Thyroid gland (tissue), 4 donors: ENCODE results near the gene AAMP. TPM values are rescaled to one million over a fixed set of nuclear protein-coding genes. Genes with fewer than 3 reads are reported as not detected.

Experiments
- DNase-seq, 2 donors: peaks; one replicate each; pipeline ENCODE4 v3.0.0-alpha.2; 2019
- H3K27ac ChIP-seq, 3 donors: fragments of 200-600 bp; sonication (generic); 1 replicate in 2 of 3; 2 replicates in 1 of 3; pipeline ENCODE4 v1.5.1; 2016 to 2019; ENCODE audit warnings: mild to moderate bottlenecking in 1 of 3, moderate library complexity in 1 of 3
- H3K27me3 ChIP-seq: fragments of 200-600 bp; sonication (generic); one replicate; pipeline ENCODE4 v1.5.1; 2019
- H3K36me3 ChIP-seq, 2 donors: fragments of 200-600 bp; sonication (generic); one replicate each; pipeline ENCODE4 v1.5.1; 2016 to 2019
- H3K4me1 ChIP-seq, 2 donors: fragments of 200-600 bp; sonication (generic); one replicate each; pipeline ENCODE4 v1.5.1; 2017 to 2019
- H3K4me3 ChIP-seq, 3 donors: fragments of 200-600 bp; sonication (generic); replicated peaks in 1 of 3; 1 replicate in 2 of 3; 2 replicates in 1 of 3; pipeline ENCODE4 v1.5.1; 2016; ENCODE audit warnings: mild to moderate bottlenecking in 1 of 3
- H3K9me3 ChIP-seq: fragments of 200-600 bp; sonication (generic); one replicate; pipeline ENCODE4 v1.5.1; 2017
- POLR2A ChIP-seq, 2 donors: fragments of 450-650 bp; IDR thresholded peaks; one replicate each; pipeline ENCODE4 v1.6.1; 2017; ENCODE audit warnings: antibody characterized with exemption in 2 of 2, mild to moderate bottlenecking in 2 of 2, moderate library complexity in 1 of 2
- WGBS, 2 donors: methylation state at CpG; one replicate each; pipeline ENCODE4 v1.1.5; 2017; 5-methylcytosine and 5-hydroxymethylcytosine counted together
- intact Hi-C: fragments of 100-400 bp; cut with DNase I; formaldehyde crosslinking; loops from one replicate; pipeline ENCODE4 v1.15.1; 2023
- total RNA-seq, 4 donors: library from RNA; depleted of rRNA; stranded (reverse); fragments of >200 nt; gene quantifications; one replicate each; pipeline ENCODE4 v1.2.3, GENCODE V29; 2016
- TF ChIP-seq, protein P1 (sequence below), 6 experiments: fragments of 200-600 bp in 3 of 6; fragments of 450-650 bp in 3 of 6; sonication (generic) in 3 of 6; IDR thresholded peaks; one replicate each; pipeline ENCODE4 v1.5.1; 2016 to 2019; ENCODE audit warnings: antibody characterized with exemption in 6 of 6, mild to moderate bottlenecking in 2 of 6, inconsistent platforms in 1 of 6, moderate library complexity in 1 of 6

The AAMP gene
- total RNA-seq, 4 donors from 2014 or later = 86.9 to 175 (median 121) TPM

- no peak for DNase-seq
- TF ChIP-seq, protein P1, sequence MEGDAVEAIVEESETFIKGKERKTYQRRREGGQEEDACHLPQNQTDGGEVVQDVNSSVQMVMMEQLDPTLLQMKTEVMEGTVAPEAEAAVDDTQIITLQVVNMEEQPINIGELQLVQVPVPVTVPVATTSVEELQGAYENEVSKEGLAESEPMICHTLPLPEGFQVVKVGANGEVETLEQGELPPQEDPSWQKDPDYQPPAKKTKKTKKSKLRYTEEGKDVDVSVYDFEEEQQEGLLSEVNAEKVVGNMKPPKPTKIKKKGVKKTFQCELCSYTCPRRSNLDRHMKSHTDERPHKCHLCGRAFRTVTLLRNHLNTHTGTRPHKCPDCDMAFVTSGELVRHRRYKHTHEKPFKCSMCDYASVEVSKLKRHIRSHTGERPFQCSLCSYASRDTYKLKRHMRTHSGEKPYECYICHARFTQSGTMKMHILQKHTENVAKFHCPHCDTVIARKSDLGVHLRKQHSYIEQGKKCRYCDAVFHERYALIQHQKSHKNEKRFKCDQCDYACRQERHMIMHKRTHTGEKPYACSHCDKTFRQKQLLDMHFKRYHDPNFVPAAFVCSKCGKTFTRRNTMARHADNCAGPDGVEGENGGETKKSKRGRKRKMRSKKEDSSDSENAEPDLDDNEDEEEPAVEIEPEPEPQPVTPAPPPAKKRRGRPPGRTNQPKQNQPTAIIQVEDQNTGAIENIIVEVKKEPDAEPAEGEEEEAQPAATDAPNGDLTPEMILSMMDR (IDR thresholded peaks at IDR 0.05) = no peak
- TF ChIP-seq POLR2A (IDR thresholded peaks at IDR 0.05) = no peak
- intact Hi-C loops = loop anchor here (10.0 kb wide), 1 partner anchor 68 kb away; no protein-coding TSS in a partner anchor
- no peak overlapping the region for H3K27ac ChIP-seq
- H3K9me3 ChIP-seq = no peaks in the 10 kb centered on the region
- no peak overlapping the region for H3K4me3 ChIP-seq
- peaks cover 0 to under 1% of the 10 kb centered on the region in 2 donors for H3K4me1 ChIP-seq
- WGBS, 2 donors = 91 to 94% methylated on average over 5 of the region's 5 CpGs
- peaks cover 76 to 80% of the 10 kb centered on the region in 2 donors for H3K36me3 ChIP-seq
- no peaks in the 10 kb centered on the region for H3K27me3 ChIP-seq
Observed at GRCh38 chr2:218253232-218253625, 16.7 kb downstream of the AAMP start.

DNA sequence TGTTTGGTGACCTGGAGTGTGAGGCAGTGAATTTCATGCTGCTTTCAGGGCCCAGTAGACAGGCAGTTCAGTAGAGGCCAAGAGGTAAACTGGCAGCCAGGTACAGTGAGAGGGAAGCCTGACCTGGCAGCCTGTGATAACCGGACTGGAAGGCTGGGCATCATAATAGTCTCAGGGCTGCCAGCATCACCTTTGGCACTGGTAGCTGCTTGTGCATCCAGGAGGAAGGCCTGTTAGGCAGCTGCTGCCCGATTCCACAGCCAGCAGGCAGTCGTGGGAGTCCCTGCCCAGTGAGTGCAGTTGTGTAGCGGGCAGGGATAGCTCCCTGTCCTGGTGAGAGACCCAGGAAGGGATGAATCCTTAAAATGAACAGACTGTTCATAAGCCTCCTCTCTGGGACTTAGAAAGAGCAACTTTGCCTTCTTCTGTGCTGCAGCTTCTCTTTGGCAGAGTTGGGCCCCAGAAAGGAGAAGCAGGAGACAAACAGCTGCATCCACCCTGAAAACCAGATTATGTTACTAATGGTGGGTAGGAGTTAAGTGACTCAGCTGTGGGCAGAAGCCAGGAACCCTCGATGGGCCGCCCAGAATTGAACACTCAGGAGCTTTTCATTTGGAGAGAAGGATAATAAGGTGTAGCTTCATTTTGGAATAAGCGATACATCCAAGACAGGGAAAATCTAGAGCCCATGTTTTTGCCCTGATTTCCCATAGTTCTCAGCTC lies 17.3 kb downstream of the AAMP start:
- H3K9me3 ChIP-seq = no peaks in the 10 kb centered on the region
- H3K27ac ChIP-seq = no peak overlapping the region
- no peaks in the 10 kb centered on the region for H3K4me1 ChIP-seq
- H3K27me3 ChIP-seq = no peaks in the 10 kb centered on the region
- no peak for DNase-seq
- no peak for TF ChIP-seq POLR2A (IDR thresholded peaks at IDR 0.05)
- TF ChIP-seq, protein P1 (IDR thresholded peaks at IDR 0.05) = no peak
- intact Hi-C loops = loop anchor here (10.0 kb wide), 1 partner anchor 68 kb away; no protein-coding TSS in a partner anchor
- H3K4me3 ChIP-seq = no peak overlapping the region
- H3K36me3 ChIP-seq = peaks cover 82 to 85% of the 10 kb centered on the region in 2 donors
- WGBS, 2 donors = 80 to 86% methylated on average over 7 of the region's 7 CpGs

GRCh38 chr2:218249691-218250090 lies 20.2 kb downstream of the AAMP start:
- no peak for DNase-seq
- peaks cover 87 to 98% of the 10 kb centered on the region in 2 donors for H3K36me3 ChIP-seq

DNA sequence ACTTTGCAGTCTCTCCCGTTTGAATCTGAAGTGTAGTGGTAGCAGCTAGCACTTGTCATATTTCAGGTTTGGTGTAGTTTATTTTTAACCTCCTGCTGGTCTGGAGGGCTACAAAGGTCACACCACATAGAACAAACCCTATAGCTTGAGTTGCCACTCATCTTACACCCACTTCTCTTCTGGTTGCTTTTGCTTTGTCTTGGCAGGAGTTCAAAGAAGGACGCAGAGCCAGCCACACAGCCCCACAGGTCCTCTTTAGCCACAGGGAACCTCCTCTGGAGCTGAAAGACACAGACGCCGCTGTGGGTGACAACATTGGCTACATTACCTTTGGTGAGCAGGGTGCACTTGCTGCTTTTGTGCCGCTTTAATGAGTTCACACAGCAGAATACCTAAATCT lies 24.7 kb downstream of the AAMP start:
- H3K36me3 ChIP-seq = peaks cover 47 to 64% of the 10 kb centered on the region in 2 donors
- H3K9me3 ChIP-seq = no peaks in the 10 kb centered on the region
- WGBS, 2 donors = 44 to 49% methylated on average over 4 to 5 of the region's 5 CpGs
- intact Hi-C loops = no loop called here
- no peak overlapping the region for H3K4me3 ChIP-seq
- TF ChIP-seq, protein P1 (IDR thresholded peaks at IDR 0.05) = no peak
- no peak overlapping the region for H3K27ac ChIP-seq
- no peaks in the 10 kb centered on the region for H3K4me1 ChIP-seq
- no peaks in the 10 kb centered on the region for H3K27me3 ChIP-seq
- DNase-seq = no peak

More at GRCh38 chr2:218249691-218250090, 20.2 kb downstream of the AAMP start:
- Histone ChIP-seq H3K4me1 (no peaks in the 10 kb centered on the region), H3K27me3 (no peaks in the 10 kb centered on the region), H3K9me3 (no peaks in the 10 kb centered on the region), H3K4me3 (no peak overlapping the region), H3K27ac (no peak overlapping the region)
- WGBS, 2 donors = 90 to 97% methylated on average over 13 of the region's 13 CpGs
- TF ChIP-seq POLR2A (IDR thresholded peaks at IDR 0.05) = no peak
- TF ChIP-seq, protein P1 (IDR thresholded peaks at IDR 0.05) = no peak
- intact Hi-C loops = loop anchor here (10.0 kb wide), 1 partner anchor 65 kb away; no protein-coding TSS in a partner anchor

- no peak for DNase-seq
- Histone ChIP-seq H3K4me3 (no peak overlapping the region), H3K27me3 (no peaks in the 10 kb centered on the region), H3K36me3 (peaks cover 47 to 63% of the 10 kb centered on the region in 2 donors), H3K9me3 (no peaks in the 10 kb centered on the region), H3K27ac (no peak overlapping the region), H3K4me1 (no peaks in the 10 kb centered on the region)
- 77 to 92% methylated on average over 2 of the region's 2 CpGs for WGBS, 2 donors
- no peak for TF ChIP-seq POLR2A (IDR thresholded peaks at IDR 0.05)
- TF ChIP-seq, protein P1 (IDR thresholded peaks at IDR 0.05) = no peak
- intact Hi-C loops = no loop called here
Observed at GRCh38 chr2:218244665-218245064, 25.3 kb downstream of the AAMP start.
